ENCODE data around the gene CDC6.

CDC6 gene

GRCh38 chr17:40338058-40338457 lies 50.4 kb downstream of the CDC6 start:
- TF ChIP-seq POLR2AphosphoS5 (IDR thresholded peaks at IDR 0.05; ENCODE audit: low read depth, low read length) = no peak
- TF ChIP-seq FOXP2 (optimal IDR thresholded peaks at IDR 0.05; ENCODE audit: borderline replicate concordance, extremely low read depth, extremely low read length, insufficient read depth) = no peak
- TF ChIP-seq SIN3A (IDR thresholded peaks at IDR 0.05; ENCODE audit: borderline replicate concordance, insufficient read depth, low read length) = no peak
- no peak for TF ChIP-seq TAF1 (IDR thresholded peaks at IDR 0.05; ENCODE audit: borderline replicate concordance, insufficient read depth, low read length)
- TF ChIP-seq REST (IDR thresholded peaks at IDR 0.05; ENCODE audit: insufficient read depth in 1 of 2, low read depth in 2 of 2, low read length in 2 of 2) = no peak

GRCh38 chr17:40338941-40339649 lies 51.4 kb downstream of the CDC6 start:
- TF ChIP-seq SIN3A (IDR thresholded peaks at IDR 0.05; ENCODE audit: borderline replicate concordance, insufficient read depth, low read length) (no peak), TAF1 (IDR thresholded peaks at IDR 0.05; ENCODE audit: borderline replicate concordance, insufficient read depth, low read length) (no peak), FOXP2 (optimal IDR thresholded peaks at IDR 0.05; ENCODE audit: borderline replicate concordance, extremely low read depth, extremely low read length, insufficient read depth) (no peak), POLR2AphosphoS5 (IDR thresholded peaks at IDR 0.05; ENCODE audit: low read depth, low read length) (no peak), REST (IDR thresholded peaks at IDR 0.05; ENCODE audit: insufficient read depth in 1 of 2, low read depth in 2 of 2, low read length in 2 of 2) (no peak)

- TF ChIP-seq REST (IDR thresholded peaks at IDR 0.05; ENCODE audit: insufficient read depth in 1 of 2, low read depth in 2 of 2, low read length in 2 of 2) = no peak
- TF ChIP-seq POLR2AphosphoS5 (IDR thresholded peaks at IDR 0.05; ENCODE audit: low read depth, low read length) = no peak
- no peak for TF ChIP-seq TAF1 (IDR thresholded peaks at IDR 0.05; ENCODE audit: borderline replicate concordance, insufficient read depth, low read length)
- TF ChIP-seq SIN3A (IDR thresholded peaks at IDR 0.05; ENCODE audit: borderline replicate concordance, insufficient read depth, low read length) = no peak
- no peak for TF ChIP-seq FOXP2 (optimal IDR thresholded peaks at IDR 0.05; ENCODE audit: borderline replicate concordance, extremely low read depth, extremely low read length, insufficient read depth)
Observed at GRCh38 chr17:40340327-40340726, 52.6 kb downstream of the CDC6 start.

GRCh38 chr17:40340880-40341807 lies 53.5 kb downstream of the CDC6 start:
- peak; percentile 85; the same call in 1 of the 2 replicates for TF ChIP-seq SIN3A (IDR thresholded peaks at IDR 0.05; ENCODE audit: borderline replicate concordance, insufficient read depth, low read length)
- peak; percentile 98 for TF ChIP-seq FOXP2 (optimal IDR thresholded peaks at IDR 0.05; ENCODE audit: borderline replicate concordance, extremely low read depth, extremely low read length, insufficient read depth)
- peak; percentile 66 to 84 for TF ChIP-seq REST (IDR thresholded peaks at IDR 0.05; ENCODE audit: insufficient read depth in 1 of 2, low read depth in 2 of 2, low read length in 2 of 2)
- no peak; the same call in 1 of the 2 replicates for TF ChIP-seq POLR2AphosphoS5 (IDR thresholded peaks at IDR 0.05; ENCODE audit: low read depth, low read length)
- peak; percentile 40; the same call in 1 of the 2 replicates for TF ChIP-seq TAF1 (IDR thresholded peaks at IDR 0.05; ENCODE audit: borderline replicate concordance, insufficient read depth, low read length)

Measured in PFSK-1 (cell line).